Lower leg skin (tissue), 3 donors: Measurements from ENCODE around the gene RACGAP1.

Experiments used
- CTCF ChIP-seq, 3 donors: fragments of 450-650 bp; IDR thresholded peaks; one replicate each; pipeline ENCODE4 v1.5.1; 2016; ENCODE audit warnings: antibody characterized with exemption in 3 of 3, mild to moderate bottlenecking in 3 of 3, moderate library complexity in 2 of 3
- POLR2A ChIP-seq, 2 donors: fragments of 450-650 bp; IDR thresholded peaks; one replicate each; pipeline ENCODE4 v1.6.1; 2016 to 2017; ENCODE audit warnings: antibody characterized with exemption in 2 of 2, mild to moderate bottlenecking in 1 of 2, moderate library complexity in 1 of 2

- TF ChIP-seq CTCF (IDR thresholded peaks at IDR 0.05) (no peak), POLR2A (IDR thresholded peaks at IDR 0.05) (no peak)
Observed at GRCh38 chr12:49963976-49964815, 61.1 kb downstream of the RACGAP1 start.
